Left forelimb (tissue), 1 donor: Measurements from ENCODE around the gene CKAP2L.

Experiments
- DNase-seq: peaks from one replicate; pipeline ENCODE4 v3.0.0-alpha.2; 2018; ENCODE audit warnings: low spot score

Gene CKAP2L

GRCh38 chr2:112760149-112760548 is 4.3 kb downstream of the CKAP2L start:
- DNase-seq, result no peak

DNA sequence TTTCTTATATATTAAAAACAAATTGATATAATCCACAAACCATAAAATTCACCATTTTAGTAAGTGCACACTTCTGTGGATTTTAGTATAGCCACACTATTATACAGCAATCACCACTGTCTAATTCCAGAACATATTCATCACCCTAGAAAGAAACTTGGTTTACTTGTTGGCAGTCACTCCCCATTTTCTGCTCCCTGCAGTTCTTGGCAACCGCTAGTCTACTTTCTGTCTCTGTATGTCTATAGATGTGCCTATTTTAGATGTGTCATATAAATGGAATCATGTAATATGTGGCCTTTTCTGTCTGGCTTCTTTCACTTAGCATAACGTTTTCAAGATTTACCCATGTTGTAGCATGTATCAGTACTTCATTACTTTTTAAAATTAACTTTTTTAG is 5.7 kb downstream of the CKAP2L start:
- no peak for DNase-seq

DNA sequence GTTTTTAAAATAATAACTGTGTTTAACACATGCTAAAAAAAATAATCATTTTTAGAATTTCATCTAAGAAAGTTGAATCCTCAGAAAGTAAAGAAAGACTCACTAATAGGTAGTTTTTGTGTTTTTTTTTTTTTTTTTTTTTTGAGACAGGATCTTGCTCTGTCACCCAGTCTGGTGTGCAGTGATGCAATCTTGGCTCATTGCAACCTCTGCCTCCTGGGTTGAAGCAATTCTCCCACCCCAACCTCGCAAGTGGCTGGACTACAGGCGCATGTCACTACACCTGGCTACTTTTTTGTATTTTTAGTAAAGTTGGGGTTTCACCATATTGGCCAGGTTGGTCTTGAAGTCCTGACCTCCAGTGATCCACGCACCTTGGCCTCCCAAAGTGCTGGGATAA is 7.1 kb downstream of the CKAP2L start:
- no peak for DNase-seq

GRCh38 chr2:112756207-112756606 is 8.2 kb downstream of the CKAP2L start:
- no peak for DNase-seq

DNA sequence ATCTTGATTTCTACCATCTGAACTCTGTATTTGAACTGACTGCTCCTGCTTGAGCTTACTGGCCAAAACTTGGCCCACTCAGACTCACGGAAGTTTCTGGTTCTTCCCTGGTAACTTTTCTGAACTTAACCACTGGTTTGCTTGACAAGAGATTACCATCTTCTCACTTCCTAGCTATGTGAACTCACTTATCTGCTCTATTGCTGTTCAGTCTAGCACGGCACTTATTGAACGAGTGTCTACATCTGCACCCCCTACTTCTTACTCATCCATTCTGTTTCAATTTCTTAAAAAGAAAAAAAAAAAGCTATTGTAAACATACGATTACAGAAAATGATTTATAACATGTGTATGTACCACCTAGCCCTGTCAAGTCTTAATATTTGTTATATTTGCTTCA is 9.0 kb downstream of the CKAP2L start:
- no peak for DNase-seq

DNA sequence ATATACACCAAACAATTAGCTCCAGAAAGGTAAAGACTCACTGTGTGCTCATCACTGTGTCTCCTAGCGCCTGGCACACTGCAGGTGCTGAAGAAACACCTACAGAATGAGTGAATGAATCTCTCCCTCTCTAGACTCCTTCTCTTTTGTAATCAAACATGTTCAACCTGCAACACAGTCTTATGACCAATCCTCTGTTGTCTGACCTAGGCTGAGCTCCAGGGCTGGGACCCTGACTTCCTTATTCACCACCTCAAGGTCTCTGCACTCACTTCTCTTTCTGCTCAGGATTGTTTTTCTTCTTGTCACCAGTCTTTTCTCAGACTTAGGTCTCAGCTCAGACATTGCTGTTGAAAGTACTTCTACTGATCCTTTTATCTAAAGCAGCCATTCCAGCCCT is 9.8 kb downstream of the CKAP2L start:
- no peak for DNase-seq

- DNase-seq, result no peak
Observed at GRCh38 chr2:112752667-112753066, 11.7 kb downstream of the CKAP2L start.

- no peak for DNase-seq
Observed at GRCh38 chr2:112751451-112752197, 12.8 kb downstream of the CKAP2L start.

DNA sequence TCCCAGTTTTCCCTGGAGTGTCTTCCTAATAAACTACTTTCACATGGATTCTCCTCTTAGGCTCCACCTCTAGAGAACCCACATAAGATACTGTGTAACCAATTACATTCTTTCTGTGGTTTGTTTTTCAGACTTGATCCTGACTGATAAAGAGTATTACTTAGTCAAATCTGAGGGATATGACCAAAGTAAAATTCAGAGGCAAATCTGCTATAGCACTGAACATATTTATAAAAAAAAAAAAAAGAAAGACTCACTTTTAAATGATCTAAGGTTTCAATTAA is 13.9 kb downstream of the CKAP2L start:
- DNase-seq, result no peak

GRCh38 chr2:112749755-112750559 is 14.5 kb downstream of the CKAP2L start:
- no peak for DNase-seq

GRCh38 chr2:112740527-112740926 is 23.9 kb downstream of the CKAP2L start:
- DNase-seq, result no peak

- DNase-seq, result no peak
Observed at GRCh38 chr2:112737542-112738232, 26.7 kb downstream of the CKAP2L start.

DNA sequence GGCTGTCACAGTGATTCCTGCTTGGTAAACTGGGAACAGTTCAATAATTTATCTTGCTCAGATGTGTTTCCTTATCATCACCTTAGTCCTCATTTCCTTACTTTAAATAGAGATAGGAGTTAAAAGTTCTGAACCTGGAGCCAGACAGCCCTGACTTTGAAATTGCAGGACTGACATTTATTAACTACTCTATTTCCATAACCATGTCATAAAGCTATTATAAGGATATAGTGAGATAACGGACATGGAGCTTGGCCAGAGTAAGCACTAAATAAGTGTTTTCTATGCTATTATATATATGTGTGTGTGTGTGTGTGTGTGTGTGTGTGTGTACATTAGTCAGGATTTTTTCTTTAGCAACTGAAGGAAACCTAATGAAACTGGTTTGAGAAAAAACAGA is 30.5 kb downstream of the CKAP2L start:
- no peak for DNase-seq

DNA sequence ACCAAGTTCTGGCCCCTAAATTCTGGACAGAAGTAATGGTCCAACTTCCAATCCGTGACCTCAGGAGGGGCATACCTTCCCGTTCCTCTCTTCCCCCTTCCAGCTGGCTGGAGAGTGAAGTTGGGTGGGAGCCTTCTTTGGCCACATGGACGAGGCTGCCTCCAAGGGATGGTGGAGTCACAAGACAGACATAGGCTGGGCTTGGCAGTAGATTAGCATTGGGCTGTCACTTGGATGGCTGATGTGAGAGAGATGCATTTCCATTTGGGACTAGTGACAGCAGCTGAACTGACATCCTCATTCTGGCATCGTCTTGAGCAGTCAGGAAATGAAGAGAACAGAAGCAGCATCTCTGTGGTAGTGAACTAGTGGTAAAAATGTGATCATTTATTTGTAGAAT is 31.0 kb downstream of the CKAP2L start:
- DNase-seq, result no peak

DNA sequence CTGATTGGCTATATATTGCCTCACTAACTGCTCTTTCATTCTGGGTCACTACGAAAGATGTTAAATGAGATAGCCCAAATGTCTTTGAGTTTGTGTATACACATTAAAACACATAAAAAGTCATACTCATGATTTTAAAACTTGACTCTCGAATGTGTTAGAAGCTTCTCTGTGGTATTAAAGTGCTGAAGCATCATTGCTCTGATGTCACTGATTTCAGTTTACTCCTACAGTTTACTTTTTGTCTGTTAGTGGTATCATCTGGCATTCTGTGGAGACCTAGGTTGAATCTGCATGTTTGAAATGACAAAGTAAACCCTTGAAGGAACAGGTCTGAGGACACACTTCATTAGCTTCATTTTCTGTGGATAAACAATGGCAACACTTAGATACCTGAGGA is 32.9 kb downstream of the CKAP2L start:
- no peak for DNase-seq

GRCh38 chr2:112730791-112731190 is 33.6 kb downstream of the CKAP2L start:
- no peak for DNase-seq

DNA sequence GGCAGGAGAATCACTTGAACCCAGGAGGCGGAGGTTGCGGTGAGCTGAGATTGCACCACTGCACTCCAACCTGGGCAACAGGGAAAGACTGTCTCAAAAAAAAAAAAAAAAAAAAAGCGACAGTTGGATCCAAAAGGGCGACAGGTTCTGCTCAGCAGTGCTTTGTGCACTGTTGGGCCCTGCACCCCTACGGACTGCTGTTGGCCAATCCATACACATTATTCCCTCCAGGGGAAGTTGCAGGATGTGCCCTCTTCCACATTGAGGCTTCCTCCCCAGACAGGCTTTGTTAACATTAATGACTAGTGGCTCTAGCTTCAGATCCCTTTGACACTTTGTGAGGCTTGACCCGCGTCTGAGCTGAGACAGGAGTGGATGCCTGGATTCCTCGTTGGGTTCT is 34.2 kb downstream of the CKAP2L start:
- DNase-seq, result no peak

- no peak for DNase-seq
Observed at GRCh38 chr2:112728378-112729175, 35.8 kb downstream of the CKAP2L start.

DNA sequence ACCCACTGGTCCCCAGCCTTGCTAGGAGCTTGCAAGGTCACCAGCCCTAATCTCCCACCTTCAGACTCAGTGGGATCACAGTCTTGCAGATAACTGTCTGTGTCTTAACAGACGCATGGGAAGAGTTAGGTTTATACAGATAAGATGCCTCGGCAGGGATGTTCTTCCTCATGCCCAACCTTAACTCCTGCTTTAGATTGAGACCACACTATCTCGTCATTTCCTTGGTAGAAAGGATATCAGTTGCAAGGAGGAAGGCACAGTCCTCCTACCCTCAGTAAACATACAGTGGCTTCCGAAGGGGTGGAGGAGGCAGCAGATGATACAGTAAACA is 36.4 kb downstream of the CKAP2L start:
- no peak for DNase-seq

DNA sequence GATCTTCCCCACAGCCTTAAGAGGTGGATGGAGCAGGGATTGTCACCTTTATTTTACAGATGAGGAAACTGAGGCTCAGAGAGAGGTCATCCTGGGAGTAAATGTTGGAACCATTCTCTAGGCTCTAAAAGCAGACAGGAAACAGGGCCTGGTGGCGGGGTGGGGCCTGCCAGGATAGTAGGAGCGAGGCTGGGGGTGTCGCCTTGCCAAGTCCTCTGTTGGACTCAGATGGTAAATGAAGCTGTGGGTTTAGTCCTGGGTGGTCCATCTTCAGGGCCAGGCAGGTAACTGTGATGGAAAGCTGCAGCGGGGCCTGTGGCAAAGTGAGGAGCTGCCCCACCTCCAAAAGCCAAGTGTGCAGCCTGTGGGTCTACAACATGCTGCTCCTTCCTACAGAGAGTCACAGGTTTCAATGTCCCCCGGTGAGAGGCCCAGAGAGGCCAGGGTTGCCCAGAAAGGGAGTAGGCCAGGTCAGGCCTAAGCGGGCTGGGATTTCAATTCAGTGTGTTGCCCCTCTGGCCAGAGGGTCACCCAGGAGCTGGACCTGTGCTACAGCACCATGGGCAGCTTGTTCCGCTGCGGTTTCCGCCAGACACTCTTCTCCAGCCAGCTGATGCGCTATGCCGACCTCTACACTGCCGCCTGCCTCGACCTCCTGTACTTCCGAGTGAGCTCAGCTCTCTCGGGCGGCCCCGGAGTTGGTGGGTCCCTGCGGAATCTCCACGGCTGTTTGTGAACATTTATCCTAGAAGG is 37.0 kb downstream of the CKAP2L start:
- DNase-seq, result no peak

DNA sequence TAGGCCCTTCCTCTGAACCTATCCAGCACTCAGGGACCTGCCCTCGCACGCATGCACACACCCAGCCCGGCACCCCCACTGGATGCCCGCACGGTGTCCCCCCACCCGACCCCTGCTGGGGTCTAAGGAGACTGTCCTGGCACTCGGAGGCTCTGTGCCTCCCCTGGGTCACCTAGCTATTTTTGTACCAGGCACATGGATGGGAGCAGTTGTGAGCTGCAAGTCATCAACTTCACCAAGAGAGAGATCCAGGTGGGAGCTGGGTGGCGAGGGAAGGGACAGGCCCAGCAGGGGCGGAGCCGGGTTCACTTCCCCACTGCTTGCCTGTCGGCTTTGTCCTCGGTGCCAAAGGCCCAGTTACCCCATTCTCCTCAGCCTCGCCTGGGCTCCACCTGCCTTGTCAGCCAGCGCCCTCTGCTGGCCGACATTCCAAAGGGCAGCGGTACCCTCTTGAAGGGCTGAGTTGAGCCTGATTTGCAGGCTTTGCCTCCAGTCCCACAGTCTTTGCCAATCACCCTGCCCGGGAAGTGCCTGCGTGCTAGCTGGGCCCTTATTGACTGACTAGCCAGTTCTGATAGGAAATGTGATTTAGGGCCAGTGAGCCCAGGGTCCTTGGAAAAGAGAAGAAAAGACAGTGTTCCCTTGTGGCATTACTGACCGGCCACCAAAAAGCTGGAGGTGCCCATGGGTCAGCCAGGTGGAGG is 37.8 kb downstream of the CKAP2L start:
- peak; percentile 88 for DNase-seq
